Measurements from ENCODE around the gene A4GALT. TPM values are rescaled to one million over a fixed set of nuclear protein-coding genes. Genes with fewer than 3 reads are reported as not detected.

The A4GALT gene
- total RNA-seq, 1 donor from 2014 or later = 14.3 TPM

DNA sequence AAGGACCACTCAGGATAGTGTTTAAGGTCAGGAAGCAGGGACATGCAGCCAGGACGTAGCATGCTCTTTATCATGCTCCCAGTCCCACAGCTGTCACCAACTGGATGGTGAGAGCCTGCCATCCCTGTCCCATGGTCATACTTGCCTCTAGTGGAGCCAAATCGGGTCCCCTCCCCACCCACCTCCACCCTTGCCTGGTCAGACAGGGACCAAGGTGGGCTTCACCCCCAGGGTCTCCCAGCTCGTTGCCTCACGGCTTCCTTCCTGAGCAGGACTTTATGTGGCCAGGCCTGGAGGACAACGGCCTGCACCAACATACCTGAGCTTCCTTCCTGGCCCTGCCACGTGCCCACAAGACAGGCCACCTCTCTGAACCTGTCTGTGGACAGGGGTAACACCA, 19.8 kb downstream of the A4GALT start:
- no peak for ATAC-seq

DNA sequence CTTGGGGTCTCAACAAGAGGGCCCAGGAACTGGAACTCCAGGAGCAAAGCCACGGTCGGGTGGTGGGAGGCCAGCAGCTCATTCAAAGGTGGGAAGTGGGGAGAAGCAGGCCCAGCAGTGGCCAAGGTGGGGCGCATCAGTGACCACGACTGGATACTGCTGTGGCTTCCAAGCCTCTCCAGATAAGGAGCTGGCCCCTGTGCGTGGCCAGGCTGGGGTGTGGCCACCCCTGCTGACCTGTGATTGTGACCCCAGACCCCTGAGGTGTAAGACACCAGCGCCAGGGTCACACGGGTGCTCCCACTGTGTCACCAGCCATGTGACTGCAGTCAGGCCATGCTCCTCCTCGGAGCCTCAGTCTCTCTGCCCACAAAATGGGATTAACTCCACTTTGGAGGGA, 20.3 kb downstream of the A4GALT start:
- ATAC-seq = no peak

- ATAC-seq = no peak
Measured at GRCh38 chr22:42699976-42700352, 20.7 kb downstream of the A4GALT start.

DNA sequence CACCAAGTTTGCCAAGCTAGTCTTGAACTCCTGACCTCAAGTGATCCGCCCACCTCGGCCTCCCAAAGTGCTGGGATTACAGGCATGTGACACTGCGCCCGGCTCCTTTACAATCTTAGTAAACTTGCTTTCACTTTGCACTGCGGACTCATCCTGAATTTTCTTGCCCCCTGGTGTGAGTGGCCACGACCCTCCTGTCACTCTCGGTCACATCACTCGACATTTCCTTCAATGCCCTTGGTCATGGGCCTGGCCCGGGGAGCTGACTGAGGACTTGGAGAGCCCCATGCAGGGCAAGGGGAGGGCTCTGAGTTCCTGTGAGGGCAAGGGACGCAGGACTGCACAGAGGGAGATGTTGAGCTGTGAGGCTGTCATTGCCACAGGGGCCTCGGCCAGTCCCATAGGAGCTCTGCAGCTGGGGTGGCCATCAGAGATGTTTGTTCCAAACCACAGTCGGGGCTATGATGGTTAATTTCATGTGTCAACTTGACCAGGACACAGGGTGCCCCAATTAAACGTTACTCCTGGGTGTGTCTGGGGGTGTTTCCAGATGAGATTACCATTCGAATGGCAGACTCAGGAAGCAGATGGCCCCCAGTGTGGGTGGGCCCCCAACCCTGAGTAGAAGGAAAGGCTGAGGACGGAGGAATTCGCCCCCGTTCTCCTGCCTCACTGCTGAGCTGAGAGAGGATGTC, 21.2 kb downstream of the A4GALT start:
- ATAC-seq = no peak

- ATAC-seq = peak; percentile 91
Measured at GRCh38 chr22:42697542-42698013, 23.1 kb downstream of the A4GALT start.

DNA sequence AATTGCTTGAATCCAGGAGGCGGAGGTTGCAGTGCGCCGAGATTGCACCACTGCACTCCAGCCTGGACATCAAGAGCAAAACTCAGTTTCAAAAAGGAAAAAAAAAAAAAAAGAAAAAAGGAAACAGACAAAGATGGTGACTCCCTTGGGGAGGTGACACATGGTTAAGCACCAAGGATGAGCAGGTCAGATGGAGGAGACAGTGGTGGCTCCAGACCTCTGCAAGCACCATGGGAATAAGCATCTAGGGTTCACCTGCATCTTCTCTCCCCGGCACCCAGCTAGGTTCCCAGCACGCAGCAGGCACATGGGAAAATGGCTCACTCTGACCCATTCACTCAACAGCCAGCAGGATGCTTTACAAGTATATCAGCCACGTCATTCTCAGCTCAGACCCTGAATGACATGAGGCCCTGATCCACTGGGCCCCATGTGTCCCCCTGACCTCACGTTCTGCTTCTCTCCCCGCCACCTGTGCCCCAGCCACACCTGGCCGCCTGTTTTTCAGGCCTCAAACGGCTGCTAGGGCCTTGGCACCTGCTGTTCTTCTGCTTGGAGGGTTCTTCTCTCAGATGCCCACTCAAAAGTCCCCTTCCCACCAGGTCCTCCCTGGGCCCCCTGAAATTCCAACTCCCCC, 24.2 kb downstream of the A4GALT start:
- no peak for ATAC-seq

GRCh38 chr22:42695294-42695693, 25.4 kb downstream of the A4GALT start:
- no peak for ATAC-seq

GRCh38 chr22:42693763-42694683, 26.6 kb downstream of the A4GALT start:
- no peak for ATAC-seq

GRCh38 chr22:42693055-42693762, 27.5 kb downstream of the A4GALT start:
- no peak for ATAC-seq

DNA sequence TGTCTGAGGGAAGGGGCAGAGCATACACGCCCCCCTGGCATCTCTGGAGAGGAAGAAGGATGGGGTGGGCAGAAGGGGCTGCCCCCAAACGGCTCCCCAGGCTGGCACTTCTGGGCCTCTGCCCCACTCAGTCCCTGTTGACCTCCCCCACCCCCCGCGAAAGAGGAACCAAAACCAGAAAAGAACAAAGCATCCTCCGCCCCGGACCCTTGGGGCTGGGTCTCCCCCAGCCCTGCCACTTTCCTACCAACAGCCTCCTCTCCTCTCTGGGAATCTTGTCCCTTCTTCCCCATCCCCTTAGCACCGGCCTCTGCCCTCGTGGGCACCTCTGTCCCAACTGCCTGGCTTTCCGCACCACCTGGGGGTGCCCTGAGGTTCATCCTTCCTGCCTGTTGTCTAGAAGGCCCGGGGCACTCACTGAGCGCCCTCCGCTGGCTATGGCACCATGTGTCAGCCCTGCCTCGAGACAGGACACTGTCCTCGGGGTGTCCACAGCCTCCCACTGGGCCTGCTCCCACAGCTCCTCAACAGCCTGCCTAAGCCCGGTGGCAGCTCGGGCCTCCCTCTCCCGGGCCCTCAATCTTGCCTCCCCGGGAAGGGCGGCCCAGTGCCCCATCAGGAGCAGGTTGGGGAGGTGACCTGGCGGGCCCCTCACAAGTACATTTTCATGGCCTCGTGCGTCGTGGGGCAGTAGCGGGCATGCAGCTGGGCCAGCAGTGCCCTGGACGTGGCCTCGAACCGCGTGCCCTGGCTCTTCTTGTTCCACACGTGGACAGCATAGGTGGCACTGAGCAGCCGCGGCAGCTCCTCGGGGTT, 28.2 kb downstream of the A4GALT start:
- peak; percentile 2 for ATAC-seq

GRCh38 chr22:42691440-42691839, 29.2 kb downstream of the A4GALT start:
- ATAC-seq = no peak

- ATAC-seq = peak; percentile 59
Measured at GRCh38 chr22:42688241-42689211, 32.1 kb downstream of the A4GALT start.

GRCh38 chr22:42686756-42687491, 33.7 kb downstream of the A4GALT start:
- ATAC-seq = no peak

- ATAC-seq = peak; percentile 34
Measured at GRCh38 chr22:42685941-42686653, 34.6 kb downstream of the A4GALT start.

DNA sequence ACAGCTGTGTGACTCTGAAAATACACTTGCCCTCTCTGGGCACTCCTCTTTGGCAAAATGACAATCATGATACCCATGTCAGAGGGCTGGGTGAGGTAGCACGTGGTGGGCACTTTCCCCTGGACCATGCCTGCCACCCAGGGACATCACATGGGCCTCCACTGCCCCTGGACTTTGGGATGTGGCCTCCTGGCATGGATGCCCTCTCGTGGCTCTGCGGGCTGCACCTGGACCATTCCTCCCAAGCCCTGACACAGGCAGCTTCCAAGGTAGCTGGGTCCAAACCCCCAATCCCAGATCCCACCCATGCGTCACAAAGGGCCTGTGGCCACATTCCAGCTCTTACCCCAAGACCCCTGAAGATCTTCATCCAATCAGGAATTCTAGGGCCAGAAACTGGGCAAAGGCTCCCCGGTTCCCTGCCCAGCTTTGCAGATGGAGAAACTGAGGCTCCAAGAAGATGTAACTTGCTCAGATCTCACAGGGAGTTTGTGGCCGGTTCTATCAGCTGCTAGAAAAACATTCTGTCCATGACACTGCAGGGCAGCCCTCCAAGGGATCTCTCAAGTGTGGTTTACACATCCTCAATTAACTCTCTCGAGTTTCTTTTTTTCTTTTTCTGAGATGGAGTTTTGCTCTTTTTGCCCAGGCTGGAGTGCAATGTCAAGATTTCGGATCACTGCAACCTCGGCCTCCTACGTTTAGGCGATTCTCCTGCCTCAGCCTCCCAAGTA, 36.0 kb downstream of the A4GALT start:
- no peak for ATAC-seq

DNA sequence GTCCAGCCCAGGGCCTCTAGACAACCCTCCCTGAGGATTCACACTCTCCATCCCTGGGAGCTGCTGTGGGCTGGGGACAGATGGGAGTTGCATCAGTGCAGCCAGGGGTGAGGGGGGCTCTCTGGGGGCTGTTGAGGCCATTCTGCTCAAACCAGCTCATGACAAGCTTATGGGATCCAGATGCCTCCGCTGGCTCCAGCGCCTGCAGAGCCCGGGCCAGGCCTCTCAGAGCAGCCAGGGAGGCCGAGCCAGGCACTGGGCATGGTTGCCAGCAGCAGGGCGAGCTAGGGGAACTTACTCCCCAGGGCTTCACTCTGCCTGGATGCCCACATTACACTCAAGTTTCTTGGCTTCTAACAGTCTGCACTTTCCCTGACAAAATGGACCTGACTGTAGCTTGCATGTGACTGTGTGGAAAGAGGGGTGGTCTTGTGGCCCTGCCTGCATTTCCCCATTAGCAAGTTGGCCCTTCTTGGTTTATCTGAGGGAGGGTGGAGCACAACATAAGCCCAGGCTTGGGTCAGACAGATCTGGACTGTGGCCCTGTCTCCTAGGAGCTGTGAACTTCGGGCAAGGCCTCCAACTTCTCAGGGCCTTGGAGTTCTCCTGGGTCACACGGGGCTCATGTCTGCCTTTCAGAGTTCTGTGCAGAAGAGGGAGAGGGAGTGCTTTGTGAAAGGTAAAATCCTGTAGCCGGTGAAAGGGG, 36.9 kb downstream of the A4GALT start:
- ATAC-seq = no peak

- no peak for ATAC-seq
Measured at GRCh38 chr22:42682113-42682851, 38.4 kb downstream of the A4GALT start.

All from esophagus mucosa (tissue), 1 donor.